ENCODE results near the gene LRP1. TPM values are rescaled to one million over a fixed set of nuclear protein-coding genes. Genes with fewer than 3 reads are reported as not detected.

LRP1 gene
- total RNA-seq, 1 experiment from 2014 or later = 58.6 TPM

DNA sequence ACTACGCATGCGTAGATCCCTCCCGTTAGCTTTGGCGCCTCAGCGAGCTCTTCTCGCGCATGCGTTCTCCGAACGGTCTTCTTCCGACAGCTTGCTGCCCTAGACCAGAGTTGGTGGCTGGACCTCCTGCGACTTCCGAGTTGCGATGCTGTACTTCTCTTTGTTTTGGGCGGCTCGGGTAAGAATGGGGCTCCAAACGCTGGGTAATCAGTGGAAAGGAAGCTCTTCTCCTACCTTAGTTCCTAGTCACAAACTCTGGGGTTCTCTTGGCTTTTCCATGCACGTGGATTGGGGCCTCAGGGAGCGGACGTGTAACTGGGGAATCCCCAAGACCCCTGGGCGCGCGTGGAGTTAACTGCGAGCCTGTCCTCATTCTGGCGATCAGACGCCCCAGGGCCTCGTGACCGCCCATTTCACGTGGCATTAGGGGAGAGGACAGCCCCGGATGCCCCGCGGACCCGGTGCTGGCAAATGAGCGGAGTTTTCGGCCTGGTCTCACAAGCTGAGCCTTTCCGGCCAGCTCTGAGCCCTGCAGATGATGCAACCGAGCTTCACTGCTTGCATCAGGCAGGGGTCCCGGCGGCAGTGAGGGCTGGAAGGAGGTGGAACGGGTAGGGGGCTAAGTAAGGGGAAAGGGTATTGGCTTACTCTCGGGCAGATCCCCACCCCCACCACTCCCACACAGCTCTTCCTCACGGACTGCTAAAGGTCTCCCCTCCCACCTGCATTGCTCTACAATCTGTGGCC lies 101.5 kb downstream of the LRP1 start, which contains the start of gene SHMT2:
TSS of gene SHMT2 (plus strand) at position 78 of the 747 bp plus-strand sequence. CDS start at position 146, 68 bp downstream.
- H3K27me3 ChIP-seq = no peaks in the 10 kb centered on the region
- H3K4me3 ChIP-seq = peak within 1 kb of the TSS; percentile 73
- peaks cover 41% of the 10 kb centered on the region for H3K36me3 ChIP-seq
- H3K4me1 ChIP-seq = peaks cover 22% of the 10 kb centered on the region
- H3K9me3 ChIP-seq (replicated peaks) = no peaks in the 10 kb centered on the region
- peak within 1 kb of the TSS; percentile 85 for H3K27ac ChIP-seq
- peak; percentile 100 for DNase-seq

GRCh38 chr12:57230381-57231155 lies 102.3 kb downstream of the LRP1 start:
- Histone ChIP-seq H3K27me3 (no peaks in the 10 kb centered on the region), H3K36me3 (peaks cover 47% of the 10 kb centered on the region), H3K9me3 (replicated peaks) (no peaks in the 10 kb centered on the region), H3K27ac (peak overlapping the region; percentile 85), H3K4me3 (peak overlapping the region; percentile 73), H3K4me1 (peaks cover 22% of the 10 kb centered on the region)
- DNase-seq = peak in 1 of 2 experiments; percentile 74

DNA sequence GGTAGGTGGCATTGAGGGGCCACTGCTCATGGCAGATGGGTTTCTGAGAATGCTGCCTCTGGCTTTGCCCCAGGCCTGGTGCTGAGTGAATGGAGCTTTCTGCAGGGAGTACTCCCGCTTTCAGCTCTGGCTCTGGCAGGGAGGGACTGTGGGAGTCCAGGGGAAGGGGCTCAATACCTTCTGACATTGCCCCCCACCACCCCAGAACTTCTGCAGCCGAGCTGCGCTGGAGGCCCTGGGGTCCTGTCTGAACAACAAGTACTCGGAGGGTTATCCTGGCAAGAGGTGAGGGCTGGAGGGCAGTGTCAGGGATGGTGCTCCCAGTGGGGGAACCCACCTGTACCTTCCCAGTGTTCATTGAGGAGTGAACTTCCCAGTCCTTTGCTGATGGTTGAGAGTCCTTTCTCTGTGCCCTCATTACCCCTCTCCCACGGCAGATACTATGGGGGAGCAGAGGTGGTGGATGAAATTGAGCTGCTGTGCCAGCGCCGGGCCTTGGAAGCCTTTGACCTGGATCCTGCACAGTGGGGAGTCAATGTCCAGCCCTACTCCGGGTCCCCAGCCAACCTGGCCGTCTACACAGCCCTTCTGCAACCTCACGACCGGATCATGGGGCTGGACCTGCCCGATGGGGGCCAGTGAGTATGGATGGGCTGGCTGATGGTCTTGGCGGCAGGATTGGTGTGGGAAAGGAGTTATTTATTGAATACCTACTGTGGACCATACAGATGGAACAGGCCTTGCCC lies 103.2 kb downstream of the LRP1 start:
- H3K9me3 ChIP-seq (replicated peaks) = no peaks in the 10 kb centered on the region
- H3K36me3 ChIP-seq = peaks cover 53% of the 10 kb centered on the region
- no peaks in the 10 kb centered on the region for H3K27me3 ChIP-seq
- DNase-seq = no peak
- H3K4me1 ChIP-seq = peaks cover 22% of the 10 kb centered on the region
- no peak overlapping the region for H3K27ac ChIP-seq
- peak overlapping the region; percentile 73 for H3K4me3 ChIP-seq

- Histone ChIP-seq H3K9me3 (replicated peaks) (no peaks in the 10 kb centered on the region), H3K27ac (no peak overlapping the region), H3K27me3 (no peaks in the 10 kb centered on the region), H3K36me3 (peaks cover 53% of the 10 kb centered on the region), H3K4me3 (no peak overlapping the region), H3K4me1 (peaks cover 19% of the 10 kb centered on the region)
- DNase-seq = no peak
Observed at GRCh38 chr12:57232156-57232756, 104.0 kb downstream of the LRP1 start.

- no peak for DNase-seq
- peaks cover 15% of the 10 kb centered on the region for H3K4me1 ChIP-seq
- H3K9me3 ChIP-seq (replicated peaks) = no peaks in the 10 kb centered on the region
- H3K27me3 ChIP-seq = no peaks in the 10 kb centered on the region
- no peak overlapping the region for H3K27ac ChIP-seq
- H3K36me3 ChIP-seq = peaks cover 53% of the 10 kb centered on the region
- H3K4me3 ChIP-seq = no peak overlapping the region
Observed at GRCh38 chr12:57233357-57234232, 105.3 kb downstream of the LRP1 start.

DNA sequence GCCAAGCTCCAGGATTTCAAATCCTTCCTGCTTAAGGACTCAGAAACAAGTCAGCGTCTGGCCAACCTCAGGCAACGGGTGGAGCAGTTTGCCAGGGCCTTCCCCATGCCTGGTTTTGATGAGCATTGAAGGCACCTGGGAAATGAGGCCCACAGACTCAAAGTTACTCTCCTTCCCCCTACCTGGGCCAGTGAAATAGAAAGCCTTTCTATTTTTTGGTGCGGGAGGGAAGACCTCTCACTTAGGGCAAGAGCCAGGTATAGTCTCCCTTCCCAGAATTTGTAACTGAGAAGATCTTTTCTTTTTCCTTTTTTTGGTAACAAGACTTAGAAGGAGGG lies 105.9 kb downstream of the LRP1 start:
- no peak overlapping the region for H3K27ac ChIP-seq
- peaks cover 9% of the 10 kb centered on the region for H3K4me1 ChIP-seq
- no peak for DNase-seq

DNA sequence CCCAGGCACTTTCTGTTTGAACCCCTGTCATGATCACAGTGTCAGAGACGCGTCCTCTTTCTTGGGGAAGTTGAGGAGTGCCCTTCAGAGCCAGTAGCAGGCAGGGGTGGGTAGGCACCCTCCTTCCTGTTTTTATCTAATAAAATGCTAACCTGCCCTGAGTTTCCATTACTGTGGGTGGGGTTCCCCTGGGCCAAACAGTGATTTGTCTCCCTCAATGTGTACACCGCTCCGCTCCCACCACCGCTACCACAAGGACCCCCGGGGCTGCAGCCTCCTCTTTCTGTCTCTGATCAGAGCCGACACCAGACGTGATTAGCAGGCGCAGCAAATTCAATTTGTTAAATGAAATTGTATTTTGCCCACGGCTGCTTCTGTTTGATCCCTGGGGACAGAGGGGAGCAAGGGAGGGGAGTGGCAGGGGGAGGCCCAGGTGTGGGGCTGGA lies 106.3 kb downstream of the LRP1 start:
- Histone ChIP-seq H3K9me3 (replicated peaks) (no peaks in the 10 kb centered on the region), H3K27ac (no peak overlapping the region), H3K27me3 (no peaks in the 10 kb centered on the region), H3K4me1 (peaks cover 9% of the 10 kb centered on the region), H3K4me3 (no peak overlapping the region), H3K36me3 (peaks cover 53% of the 10 kb centered on the region)
- DNase-seq = no peak

More for the DNA sequence above, 105.9 kb downstream of the LRP1 start:
- Histone ChIP-seq H3K36me3 (peaks cover 53% of the 10 kb centered on the region), H3K4me3 (no peak overlapping the region), H3K9me3 (replicated peaks) (no peaks in the 10 kb centered on the region), H3K27me3 (no peaks in the 10 kb centered on the region)

DNA sequence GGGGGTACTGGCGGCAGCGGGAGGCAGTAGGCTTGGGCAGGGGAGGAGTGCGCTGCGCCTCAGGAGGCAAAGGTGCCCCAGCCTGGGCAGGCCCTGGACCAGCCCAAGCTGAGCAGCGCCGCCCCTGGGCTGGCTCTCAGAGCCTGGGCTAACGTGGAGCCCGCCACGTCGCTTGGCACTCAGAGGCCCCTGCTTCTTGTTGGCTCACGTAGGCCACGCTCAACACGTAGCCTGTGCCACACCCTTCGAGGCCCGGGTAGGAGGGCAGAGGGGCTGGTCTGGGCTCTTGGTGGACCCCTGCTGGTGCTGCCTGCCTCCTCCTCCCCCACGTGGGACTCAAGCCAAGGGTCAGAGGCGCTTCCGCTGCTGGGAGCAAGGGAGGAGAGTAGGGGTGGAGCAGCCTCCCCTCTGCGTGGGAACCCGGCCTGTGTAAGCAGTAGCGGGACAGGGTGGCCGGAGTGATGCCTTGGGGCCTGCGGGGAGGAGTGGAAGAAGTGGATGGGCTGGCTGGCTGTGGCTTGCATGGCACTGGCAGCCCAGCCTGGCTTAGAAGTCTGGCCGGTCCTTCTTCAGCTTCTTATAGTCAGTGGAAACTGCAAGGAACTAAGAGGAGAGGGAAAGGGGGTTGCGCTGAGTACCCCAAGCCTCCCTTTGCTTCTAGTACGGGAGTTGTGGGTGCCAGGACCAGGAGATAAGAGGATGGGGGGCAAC lies 106.9 kb downstream of the LRP1 start:
- peaks cover 11% of the 10 kb centered on the region for H3K4me1 ChIP-seq
- peak; percentile 77 to 80 for DNase-seq
- no peak overlapping the region for H3K4me3 ChIP-seq
- no peaks in the 10 kb centered on the region for H3K9me3 ChIP-seq (replicated peaks)
- peaks cover 53% of the 10 kb centered on the region for H3K36me3 ChIP-seq
- H3K27me3 ChIP-seq = no peaks in the 10 kb centered on the region
- H3K27ac ChIP-seq = no peak overlapping the region

DNA sequence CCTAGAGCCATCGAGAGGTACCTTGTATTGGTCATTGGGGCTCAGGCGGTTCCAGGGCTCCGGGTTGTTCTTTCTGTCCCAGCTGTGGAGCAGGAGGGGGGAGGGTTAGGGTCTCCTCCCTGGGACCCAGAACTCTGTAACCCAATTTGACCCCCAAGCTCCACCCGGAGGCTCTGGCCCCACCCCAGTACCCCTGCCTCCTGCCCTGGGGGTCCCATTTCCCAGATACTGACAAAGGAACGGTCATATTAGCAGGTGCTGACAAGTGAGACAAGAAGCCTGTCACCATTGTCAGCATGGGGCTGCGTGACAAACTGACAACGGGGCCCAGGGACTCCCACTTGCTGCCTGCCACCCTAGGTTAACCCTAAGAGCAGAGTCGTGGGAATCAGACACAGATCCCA lies 107.4 kb downstream of the LRP1 start:
- H3K36me3 ChIP-seq = peaks cover 52% of the 10 kb centered on the region
- DNase-seq = peak in 1 of 2 experiments; percentile 65
- no peak overlapping the region for H3K27ac ChIP-seq
- no peaks in the 10 kb centered on the region for H3K27me3 ChIP-seq
- H3K9me3 ChIP-seq (replicated peaks) = no peaks in the 10 kb centered on the region
- H3K4me1 ChIP-seq = peaks cover 10% of the 10 kb centered on the region
- H3K4me3 ChIP-seq = no peak overlapping the region

GRCh38 chr12:57236201-57236924 lies 108.1 kb downstream of the LRP1 start:
- Histone ChIP-seq H3K4me1 (peaks cover 9% of the 10 kb centered on the region; the same call in 1 of the 2 replicates), H3K36me3 (peaks cover 45% of the 10 kb centered on the region), H3K27me3 (no peaks in the 10 kb centered on the region), H3K9me3 (replicated peaks) (no peaks in the 10 kb centered on the region), H3K4me3 (no peak overlapping the region), H3K27ac (no peak overlapping the region)
- DNase-seq = peak in 1 of 2 experiments; percentile 75

DNA sequence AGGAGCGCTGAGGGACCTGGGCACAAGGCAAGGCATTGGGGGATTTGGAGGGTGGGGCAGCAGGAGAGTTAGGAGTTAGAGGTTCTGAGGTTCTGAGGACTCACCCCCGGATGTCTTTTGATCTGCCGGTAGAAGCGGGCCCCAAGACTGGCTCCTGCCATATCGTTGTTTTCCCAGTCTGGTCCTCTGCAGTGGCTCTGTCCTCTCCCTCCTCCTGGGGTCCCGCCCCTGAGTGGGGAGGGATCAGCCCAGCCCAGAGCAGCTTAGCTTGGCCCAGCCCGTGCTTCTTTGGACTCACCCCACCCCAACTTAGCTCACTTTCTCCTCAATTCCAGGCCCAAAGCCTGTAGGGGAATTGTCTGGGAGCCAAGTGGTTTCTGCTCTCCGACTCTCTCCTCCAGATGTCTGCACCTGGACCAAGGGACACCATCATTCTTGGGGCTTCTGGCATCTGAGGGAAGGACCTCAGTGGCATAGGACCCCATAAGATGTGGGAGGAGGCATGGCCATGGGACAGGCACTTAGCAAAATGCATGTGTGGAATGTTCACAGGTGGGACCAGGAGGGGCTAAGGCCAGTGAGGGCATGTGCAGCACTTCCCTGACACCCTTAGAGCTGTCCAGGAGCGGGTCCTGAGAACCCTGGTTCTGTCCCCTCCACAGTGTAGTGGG lies 108.8 kb downstream of the LRP1 start:
- peaks cover 38% of the 10 kb centered on the region for H3K36me3 ChIP-seq
- H3K27me3 ChIP-seq = no peaks in the 10 kb centered on the region
- H3K27ac ChIP-seq = no peak overlapping the region
- H3K9me3 ChIP-seq (replicated peaks) = no peaks in the 10 kb centered on the region
- peaks cover 16% of the 10 kb centered on the region for H3K4me1 ChIP-seq
- DNase-seq = peak; percentile 72 to 77
- H3K4me3 ChIP-seq = no peak overlapping the region

DNA sequence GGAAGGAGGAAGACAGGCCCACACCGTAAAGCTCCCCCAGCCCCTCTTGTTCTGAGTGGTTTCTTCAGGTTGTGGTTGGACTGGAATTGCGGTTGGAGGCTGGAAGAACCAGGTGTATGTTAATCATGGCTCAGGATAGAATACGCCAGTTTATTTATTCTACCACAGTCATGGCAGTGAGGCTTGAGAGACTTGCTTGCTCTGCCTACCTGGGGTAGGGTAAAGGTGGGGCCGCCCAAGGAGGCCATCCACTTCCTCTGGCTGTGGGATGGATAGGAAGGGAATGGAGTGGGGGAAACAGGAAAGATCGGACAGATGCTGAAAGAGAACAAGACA lies 109.3 kb downstream of the LRP1 start:
- DNase-seq = no peak
- peaks cover 21% of the 10 kb centered on the region for H3K4me1 ChIP-seq
- peaks cover 33% of the 10 kb centered on the region for H3K36me3 ChIP-seq
- no peak overlapping the region for H3K27ac ChIP-seq
- H3K9me3 ChIP-seq (replicated peaks) = no peaks in the 10 kb centered on the region
- no peak overlapping the region for H3K4me3 ChIP-seq
- no peaks in the 10 kb centered on the region for H3K27me3 ChIP-seq
